ENCODE data around the gene ALKBH8.

ALKBH8 gene

GRCh38 chr11:107565219-107565937, at the start of gene ALKBH8:
ALKBH8 (minus strand) TSS chr11:107565735; CDS start chr11:107560893, 4,842 bp downstream.
- H3K36me3 ChIP-seq (ENCODE audit: control insufficient read depth, insufficient read depth, low read length): no peaks in the 10 kb centered on the region

GRCh38 chr11:107612445-107612844, 46.9 kb upstream of the ALKBH8 start:
- no peaks in the 10 kb centered on the region for H3K27me3 ChIP-seq (replicated peaks; ENCODE audit: control insufficient read depth, insufficient read depth, low read length)
- DNase-seq (ENCODE audit: extremely low read depth, insufficient read length): no peak

More at GRCh38 chr11:107565219-107565937, at the start of gene ALKBH8:
- Histone ChIP-seq H3K4me3 (replicated peaks; ENCODE audit: low read depth, low read length) (peak within 1 kb of the TSS; percentile 92), H3K27me3 (replicated peaks; ENCODE audit: control insufficient read depth, insufficient read depth, low read length) (no peaks in the 10 kb centered on the region)
- no peak for TF ChIP-seq CTCF (IDR thresholded peaks at IDR 0.05; ENCODE audit: insufficient read depth, low read length, poor library complexity, severe bottlenecking)
- DNase-seq (ENCODE audit: extremely low read depth, insufficient read length): peak; percentile 80

GRCh38 chr11:107609400-107610218, 44.1 kb upstream of the ALKBH8 start:
- no peak overlapping the region for H3K4me3 ChIP-seq (replicated peaks; ENCODE audit: low read depth, low read length)
- no peaks in the 10 kb centered on the region for H3K36me3 ChIP-seq (ENCODE audit: control insufficient read depth, insufficient read depth, low read length)
- H3K27me3 ChIP-seq (replicated peaks; ENCODE audit: control insufficient read depth, insufficient read depth, low read length): no peaks in the 10 kb centered on the region
- DNase-seq (ENCODE audit: extremely low read depth, insufficient read length): no peak
- TF ChIP-seq CTCF (IDR thresholded peaks at IDR 0.05; ENCODE audit: insufficient read depth, low read length, poor library complexity, severe bottlenecking): no peak

More at GRCh38 chr11:107612445-107612844, 46.9 kb upstream of the ALKBH8 start:
- TF ChIP-seq CTCF (IDR thresholded peaks at IDR 0.05; ENCODE audit: insufficient read depth, low read length, poor library complexity, severe bottlenecking): no peak
- no peaks in the 10 kb centered on the region for H3K36me3 ChIP-seq (ENCODE audit: control insufficient read depth, insufficient read depth, low read length)
- H3K4me3 ChIP-seq (replicated peaks; ENCODE audit: low read depth, low read length): no peak overlapping the region

- no peak for TF ChIP-seq CTCF (IDR thresholded peaks at IDR 0.05; ENCODE audit: insufficient read depth, low read length, poor library complexity, severe bottlenecking)
- no peak for DNase-seq (ENCODE audit: extremely low read depth, insufficient read length)
- Histone ChIP-seq H3K4me3 (replicated peaks; ENCODE audit: low read depth, low read length) (no peak overlapping the region), H3K36me3 (ENCODE audit: control insufficient read depth, insufficient read depth, low read length) (no peaks in the 10 kb centered on the region), H3K27me3 (replicated peaks; ENCODE audit: control insufficient read depth, insufficient read depth, low read length) (no peaks in the 10 kb centered on the region)
These were observed 43.3 kb upstream of the ALKBH8 start for GRCh38 chr11:107608809-107609208.

- Histone ChIP-seq H3K36me3 (ENCODE audit: control insufficient read depth, insufficient read depth, low read length) (no peaks in the 10 kb centered on the region), H3K27me3 (replicated peaks; ENCODE audit: control insufficient read depth, insufficient read depth, low read length) (no peaks in the 10 kb centered on the region), H3K4me3 (replicated peaks; ENCODE audit: low read depth, low read length) (no peak overlapping the region)
- TF ChIP-seq CTCF (IDR thresholded peaks at IDR 0.05; ENCODE audit: insufficient read depth, low read length, poor library complexity, severe bottlenecking): peak; percentile 16
- no peak for DNase-seq (ENCODE audit: extremely low read depth, insufficient read length)
These were observed 40.6 kb upstream of the ALKBH8 start for GRCh38 chr11:107606141-107606540.
